ENCODE measurements around the gene CEMIP.

DNA sequence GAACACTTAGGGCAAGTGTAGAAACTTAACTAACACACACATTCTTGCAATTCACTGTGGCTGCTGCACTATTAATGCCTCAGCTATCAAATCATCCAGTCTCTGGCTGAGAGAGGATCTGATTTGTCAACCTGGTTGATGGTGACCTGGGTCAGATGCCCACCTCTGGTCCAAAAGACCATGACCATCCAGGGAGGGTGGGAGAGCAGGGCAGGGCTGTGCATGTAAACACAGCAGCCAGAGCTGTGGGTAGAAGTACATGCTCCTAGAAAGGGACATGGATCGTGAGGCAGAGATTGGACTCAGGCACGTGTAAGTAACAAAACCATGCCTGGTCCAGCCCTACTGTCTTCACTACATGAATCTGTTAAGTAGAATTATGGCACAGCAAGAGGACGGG lies 193.1 kb downstream of the CEMIP start:
- TF ChIP-seq ELF1 (IDR thresholded peaks at IDR 0.05; ENCODE audit: borderline replicate concordance, low read depth): no peak
- no peak for TF ChIP-seq CTCF (IDR thresholded peaks at IDR 0.05 in 2 of 3, conservative IDR thresholded peaks at IDR 0.05 in 1 of 3; ENCODE audit: borderline replicate concordance in 1 of 3, insufficient read depth in 1 of 3, low read depth in 2 of 3, low read length in 2 of 3)
- TF ChIP-seq, protein P1, sequence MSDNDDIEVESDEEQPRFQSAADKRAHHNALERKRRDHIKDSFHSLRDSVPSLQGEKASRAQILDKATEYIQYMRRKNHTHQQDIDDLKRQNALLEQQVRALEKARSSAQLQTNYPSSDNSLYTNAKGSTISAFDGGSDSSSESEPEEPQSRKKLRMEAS (IDR thresholded peaks at IDR 0.05): no peak

Measured in HCT116 (cell line).